HCT116 (cell line): Measurements from ENCODE around the gene SSTR5. TPM values are rescaled to one million over a fixed set of nuclear protein-coding genes. Genes with fewer than 3 reads are reported as not detected.
A peak's percentile ranks its signal among the peaks of the same experiment; 100 is the strongest.

ENCODE experiments used
- ATAC-seq: fragments of 200-7000 bp; cut with Tn5 transposase; 2 replicates; pipeline ENCODE4 v1.9.1; 2020; ENCODE audit warnings: mild to moderate bottlenecking, moderate library complexity
- BruUV-seq: library from RNA; stranded (reverse); fragments of 400-500 nt; replicated peaks from 2 replicates; lab custom pipeline; 2021; lab: Mats Ljungman, UMichigan
- CTCF ChIA-PET: fragments of 300-600 bp; sonication (Branson Sonifier 250); formaldehyde crosslinking; loops from one replicate; lab custom pipeline; 2021; ENCODE audit warnings: antibody characterized with exemption; lab: Charles Lee
- POLR2A ChIA-PET: fragments of 300-600, 350-600 bp; sonication (Branson Sonifier 250); formaldehyde crosslinking; loops from one replicate; lab custom pipeline; 2021; ENCODE audit warnings: antibody characterized with exemption; lab: Charles Lee
- RAD21 ChIA-PET, 2 experiments: fragments of 300-600 bp; sonication (Branson Sonifier 250); formaldehyde crosslinking; loops; one replicate each; lab custom pipeline; 2023; ENCODE audit warnings: low total read pairs in 2 of 2; ENCODE audit not compliant: uncharacterized antibody in 2 of 2, unreplicated experiment in 2 of 2, low non-redundant PET in 1 of 2; lab: Charles Lee
- DNase-seq: peaks from one replicate; pipeline ENCODE4 v3.0.0-alpha.2; 2010; ENCODE audit warnings: low read depth, low spot score
- H2AFZ ChIP-seq: fragments of 200-600 bp; shearing (Covaris generic), sonication (generic); 2 replicates; pipeline ENCODE4 v1.6.1; 2017; ENCODE audit warnings: low read depth, mixed run types, mixed read lengths, antibody characterized with exemption, low read length; ENCODE audit not compliant: poor library complexity, severe bottlenecking
- H3K27ac ChIP-seq: 2 replicates; pipeline ENCODE4 v1.5.1; 2012; ENCODE audit warnings: low read depth, low read length
- H3K27me3 ChIP-seq: fragments of 200-600 bp; sonication (generic); 2 replicates; pipeline ENCODE4 v1.6.1; 2016; ENCODE audit warnings: mixed run types, low read length, mixed read lengths; ENCODE audit not compliant: insufficient read depth
- H3K36me3 ChIP-seq, 2 experiments: fragments of 200-500 bp in 1 of 2; fragments of 200-600 bp in 1 of 2; sonication (Bioruptor generic) in 1 of 2; sonication (generic) in 1 of 2; 2 replicates each; pipeline versions ENCODE4 v1.5.1 to v1.6.1; 2014 to 2016; ENCODE audit warnings: low read length in 2 of 2, inconsistent platforms in 1 of 2, mixed read lengths in 1 of 2, mixed run types in 1 of 2; ENCODE audit not compliant: insufficient read depth in 2 of 2, control insufficient read depth in 1 of 2
- H3K4me1 ChIP-seq, 2 experiments: fragments of 200-600 bp in 1 of 2; sonication (generic) in 1 of 2; 2 replicates each; pipeline versions ENCODE4 v1.5.1 to v1.6.1; 2012 to 2017; ENCODE audit warnings: low read length in 2 of 2, inconsistent platforms in 1 of 2, mild to moderate bottlenecking in 1 of 2, mixed read lengths in 1 of 2, mixed run types in 1 of 2, moderate library complexity in 1 of 2; ENCODE audit not compliant: insufficient read depth in 2 of 2, control insufficient read depth in 1 of 2
- H3K4me2 ChIP-seq: fragments of 200-600 bp; sonication (generic); 2 replicates; pipeline ENCODE4 v1.6.1; 2017; ENCODE audit warnings: mixed run types, low read length, mixed read lengths
- H3K4me3 ChIP-seq, 2 experiments: fragments of 200-600 bp in 1 of 2; sonication (generic) in 1 of 2; replicated peaks in 1 of 2; 2 replicates each; pipeline ENCODE4 v1.5.1; 2011 to 2016; ENCODE audit warnings: low read length in 2 of 2, control low read depth in 1 of 2, low read depth in 1 of 2, mild to moderate bottlenecking in 1 of 2, mixed read lengths in 1 of 2, mixed run types in 1 of 2
- H3K79me2 ChIP-seq: fragments of 200-600 bp; sonication (generic); 2 replicates; pipeline ENCODE4 v1.6.1; 2017; ENCODE audit warnings: mild to moderate bottlenecking, mixed run types, low read length, moderate library complexity, mixed read lengths; ENCODE audit not compliant: insufficient read depth
- H3K9ac ChIP-seq: fragments of 200-600 bp; sonication (generic); 2 replicates; pipeline ENCODE4 v1.6.1; 2016; ENCODE audit warnings: low read length, mixed read lengths
- H3K9me2 ChIP-seq: fragments of 200-600 bp; sonication (generic), shearing (Covaris generic); 2 replicates; pipeline ENCODE4 v1.6.1; 2017; ENCODE audit warnings: mixed run types, mild to moderate bottlenecking, moderate library complexity; ENCODE audit not compliant: insufficient read depth
- H3K9me3 ChIP-seq, 2 experiments: fragments of 200-500 bp in 1 of 2; fragments of 200-600 bp in 1 of 2; sonication (Bioruptor generic) in 1 of 2; sonication (generic) in 1 of 2; 2 replicates each; pipeline ENCODE4 v1.6.1; 2014 to 2017; ENCODE audit warnings: low read length in 2 of 2, mixed read lengths in 2 of 2, inconsistent platforms in 1 of 2, low read depth in 1 of 2, mild to moderate bottlenecking in 1 of 2, mixed run types in 1 of 2, moderate library complexity in 1 of 2; ENCODE audit not compliant: control insufficient read depth in 1 of 2, insufficient read depth in 1 of 2
- H4K20me1 ChIP-seq: fragments of 200-600 bp; sonication (generic), shearing (Covaris generic); 2 replicates; pipeline ENCODE4 v1.6.1; 2017; ENCODE audit warnings: mixed run types, mild to moderate bottlenecking, moderate library complexity; ENCODE audit not compliant: insufficient read depth
- ATF3 ChIP-seq: IDR thresholded peaks from 2 replicates; pipeline ENCODE4 v1.6.1; 2012
- CEBPB ChIP-seq: IDR thresholded peaks from 2 replicates; pipeline ENCODE4 v1.6.1; 2012; ENCODE audit warnings: low read depth
- ELF1 ChIP-seq: IDR thresholded peaks from 2 replicates; pipeline ENCODE4 v1.6.1; 2012; ENCODE audit warnings: low read depth, borderline replicate concordance
- EZH2 ChIP-seq: fragments of 200-600 bp; sonication (generic); IDR thresholded peaks from 2 replicates; pipeline ENCODE4 v1.6.1; 2017; ENCODE audit warnings: antibody characterized with exemption, mixed run types
- EZH2phosphoT487 ChIP-seq: fragments of 200-600 bp; IDR thresholded peaks from 2 replicates; pipeline ENCODE4 v1.6.1; 2018; ENCODE audit warnings: antibody characterized with exemption, borderline replicate concordance
- JUND ChIP-seq: IDR thresholded peaks from 2 replicates; pipeline ENCODE4 v1.6.1; 2012
- RAD21 ChIP-seq: IDR thresholded peaks from 2 replicates; pipeline ENCODE4 v1.6.1; 2012; ENCODE audit warnings: low read depth, mild to moderate bottlenecking
- REST ChIP-seq: IDR thresholded peaks from 2 replicates; pipeline ENCODE4 v1.6.1; 2012; ENCODE audit warnings: low read depth
- SIN3A ChIP-seq: IDR thresholded peaks from 2 replicates; pipeline ENCODE4 v1.6.1; 2012; ENCODE audit warnings: low read depth
- SP1 ChIP-seq: IDR thresholded peaks from 2 replicates; pipeline ENCODE4 v1.6.1; 2012; ENCODE audit warnings: low read depth
- TCF7L2 ChIP-seq: IDR thresholded peaks from 2 replicates; pipeline ENCODE4 v1.7.0; 2011; ENCODE audit warnings: borderline replicate concordance, inconsistent platforms; ENCODE audit not compliant: insufficient read depth, insufficient read length; ENCODE audit errors: extremely low read depth
- YY1 ChIP-seq: IDR thresholded peaks from 2 replicates; pipeline ENCODE4 v1.6.1; 2011; ENCODE audit warnings: low read length, low read depth, moderate library complexity, mild to moderate bottlenecking; ENCODE audit not compliant: insufficient replicate concordance; ENCODE audit errors: extremely low read depth
- ZFX ChIP-seq: fragments of 450-650 bp; IDR thresholded peaks from 2 replicates; pipeline ENCODE4 v1.6.1; 2017
- intact Hi-C: fragments of 100-400 bp; cut with micrococcal nuclease; formaldehyde crosslinking; loops from 2 replicates; pipeline ENCODE4 v1.10.0; 2022
- total RNA-seq: library from RNA; stranded (reverse); gene quantifications from one replicate; pipeline ENCODE4 v1.2.1, GENCODE V29; 2021; ENCODE audit not compliant: unreplicated experiment

SSTR5 gene
- total RNA-seq, 1 experiment from 2014 or later, result 7.2 TPM

- no peaks in the 10 kb centered on the region for H3K27me3 ChIP-seq
- H3K36me3 ChIP-seq, result no peaks in the 10 kb centered on the region
- H3K9ac ChIP-seq, result peak overlapping the region; percentile 53
- TF ChIP-seq ATF3 (no peak), ZFX (0 out of 2 replicates have a peak, but pooled peaks have one; percentile 23), JUND (no peak), SP1 (no peak), ELF1 (no peak)
- DNase-seq, result no peak
- H3K4me1 ChIP-seq, result peaks cover 19 to 41% of the 10 kb centered on the region in 2 experiments
- POLR2A ChIA-PET, result interaction anchor here (0.8 kb wide), 1 partner anchor 44 kb away, joined by 5 read pairs; no protein-coding TSS in a partner anchor
- intact Hi-C loops, result no loop called here
- ATAC-seq, result peak; percentile 86
- CTCF ChIA-PET, result interaction anchor here (0.6 to 1.2 kb wide), 4 partner anchors 9 to 329 kb away, joined by 3 to 12 read pairs (median 4); no protein-coding TSS in a partner anchor
- H3K9me2 ChIP-seq, result no peaks in the 10 kb centered on the region
- H3K9me3 ChIP-seq, result no peaks in the 10 kb centered on the region
- no peaks in the 10 kb centered on the region for H3K79me2 ChIP-seq
- BruUV-seq, result no TSS peak
- H3K4me2 ChIP-seq, result peak overlapping the region; percentile 76
- H4K20me1 ChIP-seq, result no peaks in the 10 kb centered on the region
- H2AFZ ChIP-seq, result no peak overlapping the region
- RAD21 ChIA-PET, result interaction anchor here (0.6 to 0.8 kb wide), 4 partner anchors 9 to 62 kb away, joined by 3 to 6 read pairs (median 4); no protein-coding TSS in a partner anchor
- H3K27ac ChIP-seq, result peak overlapping the region; percentile 51; the same call in 1 of the 2 replicates
- peak overlapping the region; percentile 17 to 44 for H3K4me3 ChIP-seq
Observed at GRCh38 chr16:1048442-1049112, 24.0 kb upstream of the SSTR5 start.

GRCh38 chr16:1049113-1049975 is 23.2 kb upstream of the SSTR5 start:
- intact Hi-C loops, result no loop called here
- H4K20me1 ChIP-seq, result no peaks in the 10 kb centered on the region
- no peaks in the 10 kb centered on the region for H3K36me3 ChIP-seq
- ATAC-seq (no peak), DNase-seq (no peak)
- H3K9me3 ChIP-seq, result no peaks in the 10 kb centered on the region
- H3K79me2 ChIP-seq, result no peaks in the 10 kb centered on the region
- peak overlapping the region; percentile 53; the same call in 1 of the 2 replicates for H3K9ac ChIP-seq
- no peak overlapping the region for H3K4me3 ChIP-seq
- POLR2A ChIA-PET, result no interaction called here
- RAD21 ChIA-PET, result no interaction called here
- H3K9me2 ChIP-seq, result no peaks in the 10 kb centered on the region
- no peaks in the 10 kb centered on the region for H3K27me3 ChIP-seq
- no TSS peak for BruUV-seq
- CTCF ChIA-PET, result no interaction called here
- H2AFZ ChIP-seq, result no peak overlapping the region
- peak overlapping the region; percentile 76 for H3K4me2 ChIP-seq
- peaks cover 17 to 34% of the 10 kb centered on the region in 2 experiments for H3K4me1 ChIP-seq
- peak overlapping the region; percentile 51; the same call in 1 of the 2 replicates for H3K27ac ChIP-seq
- TF ChIP-seq ZFX (no peak), CEBPB (no peak), EZH2 (no peak), EZH2phosphoT487 (no peak), REST (no peak), RAD21 (no peak), SIN3A (no peak), TCF7L2 (no peak), ATF3 (no peak), YY1 (no peak)
